ENCODE results near the gene GMNC.

The GMNC gene

GRCh38 chr3:190847436-190847835 lies 15.1 kb downstream of the GMNC start:
- no peak for DNase-seq

GRCh38 chr3:190840146-190840545 lies 22.3 kb downstream of the GMNC start:
- no peak for DNase-seq

DNA sequence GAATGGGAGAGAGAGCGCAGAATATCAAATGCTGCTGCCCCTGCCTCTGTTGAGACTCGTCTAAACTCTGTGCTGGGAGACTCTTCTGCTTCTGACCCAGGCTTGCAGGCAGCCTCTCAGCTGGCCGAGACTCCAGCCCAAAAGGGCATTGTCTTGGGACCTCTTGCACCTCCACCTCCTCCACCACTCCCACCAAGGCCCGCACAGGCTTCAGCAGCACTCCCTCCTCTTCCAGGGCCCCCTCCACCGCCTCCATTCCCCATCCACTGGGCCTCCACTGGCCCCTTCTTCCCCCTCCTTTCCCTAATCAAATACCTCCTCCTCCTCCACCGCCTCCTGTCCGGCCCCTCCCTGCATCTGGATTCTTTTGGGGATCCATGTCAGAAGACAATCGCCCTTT lies 31.3 kb downstream of the GMNC start:
- DNase-seq: no peak

DNA sequence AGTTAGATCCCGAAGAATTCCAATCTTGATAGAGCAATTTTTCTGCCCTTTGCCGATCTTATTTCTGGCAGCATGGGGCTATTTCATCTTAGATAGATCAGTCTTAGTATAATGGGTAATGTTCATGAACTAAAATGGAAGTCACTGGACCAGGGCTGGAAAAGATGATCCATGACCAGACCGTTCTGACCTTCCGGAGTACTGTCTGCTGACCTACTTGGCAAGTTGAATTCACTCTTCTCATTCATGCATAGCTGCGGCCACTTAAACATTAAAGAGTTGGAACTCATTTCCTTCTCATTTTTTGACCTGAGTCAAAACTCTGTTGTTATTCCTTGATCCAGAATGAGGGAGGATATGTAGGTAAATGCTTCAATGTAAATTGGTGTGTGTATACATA lies 32.5 kb downstream of the GMNC start:
- no peak for DNase-seq

DNA sequence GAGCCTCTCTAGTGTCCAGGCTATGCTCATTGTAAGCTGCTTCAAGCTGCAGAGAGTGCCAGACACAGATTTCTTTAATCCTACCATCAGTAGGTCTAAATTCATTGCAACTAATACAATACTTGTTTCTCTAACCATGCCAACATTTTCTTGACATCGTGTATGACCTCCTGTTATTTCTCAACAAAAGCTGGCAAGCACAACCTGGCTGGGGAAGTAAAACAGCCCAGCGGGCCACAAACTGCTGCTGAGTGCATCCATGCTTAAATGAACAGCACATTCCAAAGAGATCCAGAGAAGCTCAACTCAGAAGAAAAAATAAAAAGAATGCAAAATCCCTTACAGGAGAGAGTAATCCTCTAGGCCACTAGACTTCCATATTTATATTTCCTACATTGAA lies 36.5 kb downstream of the GMNC start:
- DNase-seq: no peak

GRCh38 chr3:190825386-190826016 lies 37.0 kb downstream of the GMNC start:
- no peak for DNase-seq

DNA sequence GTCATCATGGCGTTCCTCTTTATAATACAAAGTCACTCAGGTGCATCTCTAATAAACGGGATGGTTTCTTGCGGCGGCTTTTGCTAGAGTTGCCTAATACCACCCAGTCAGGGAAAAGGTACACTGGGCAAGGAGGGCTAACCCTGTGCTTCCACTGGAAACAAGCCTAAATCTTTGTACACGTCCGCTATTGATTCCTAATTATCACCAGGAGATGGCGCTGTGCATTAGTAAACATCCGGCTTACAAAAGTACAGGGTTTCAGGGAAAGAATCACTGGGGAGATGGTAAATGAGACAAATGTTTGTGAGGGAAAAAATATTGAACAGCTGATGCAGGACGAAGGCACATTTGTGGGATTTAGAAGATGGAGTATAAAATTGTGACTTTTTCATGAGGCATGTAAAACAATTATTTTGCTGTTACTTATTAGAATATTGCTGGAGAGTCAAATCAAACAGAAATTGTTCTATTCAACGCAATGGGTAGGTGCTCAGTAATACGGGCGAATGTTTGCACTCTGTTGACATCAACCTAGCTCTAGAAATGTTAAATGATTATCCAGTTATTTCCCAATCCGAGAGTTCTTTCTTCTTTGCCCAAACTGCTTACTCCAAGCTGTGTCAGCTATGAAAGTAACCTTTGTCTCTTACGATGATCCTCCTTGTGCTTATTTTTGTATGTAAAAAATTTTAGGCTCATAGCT lies 50.6 kb downstream of the GMNC start:
- no peak for DNase-seq

DNA sequence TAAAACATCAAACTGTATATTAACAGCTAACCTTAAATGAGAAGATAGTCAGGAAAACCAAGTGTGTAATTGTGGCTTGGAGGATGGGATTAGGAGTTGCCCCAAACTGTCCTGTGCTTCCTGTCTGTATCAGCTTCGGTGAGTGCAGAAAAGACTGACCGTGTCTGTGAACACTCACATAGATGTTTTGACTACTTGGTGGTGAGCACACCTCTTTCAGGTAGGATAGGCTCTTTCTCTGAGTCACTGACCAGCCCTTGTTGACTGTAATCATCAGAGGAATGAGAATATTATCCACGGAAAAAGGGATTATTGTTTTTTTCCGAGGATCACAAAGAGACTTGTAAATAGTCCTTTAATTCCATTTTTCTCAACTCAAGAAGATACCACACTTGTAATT lies 51.5 kb downstream of the GMNC start:
- DNase-seq: no peak

DNA sequence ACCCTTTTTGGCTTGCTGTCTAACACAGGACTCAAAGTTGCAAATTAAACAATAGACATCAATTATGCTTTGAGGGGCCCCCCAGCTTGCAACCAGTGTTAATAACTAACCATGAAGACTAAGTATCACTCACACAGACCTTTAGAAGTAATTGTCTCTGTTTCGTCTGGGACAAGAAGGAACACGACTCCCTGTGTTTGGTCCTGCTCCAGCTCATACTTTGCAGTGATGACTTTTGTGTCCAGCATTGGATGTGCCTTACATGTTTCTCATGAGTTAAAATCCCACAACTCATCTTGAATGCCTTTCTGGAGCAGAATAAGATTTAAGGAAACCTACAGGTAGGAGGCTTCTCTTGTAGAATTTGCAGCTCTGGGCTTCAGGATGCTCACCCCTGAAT lies 53.1 kb downstream of the GMNC start:
- no peak for DNase-seq

- no peak for DNase-seq
Measured at GRCh38 chr3:190807719-190808375, 54.6 kb downstream of the GMNC start.

Data from cortex of kidney (tissue), 1 donor.